ENCODE results near the gene ADAM8.
A peak's percentile ranks its signal among the peaks of the same experiment; 100 is the strongest.

The ADAM8 gene

DNA sequence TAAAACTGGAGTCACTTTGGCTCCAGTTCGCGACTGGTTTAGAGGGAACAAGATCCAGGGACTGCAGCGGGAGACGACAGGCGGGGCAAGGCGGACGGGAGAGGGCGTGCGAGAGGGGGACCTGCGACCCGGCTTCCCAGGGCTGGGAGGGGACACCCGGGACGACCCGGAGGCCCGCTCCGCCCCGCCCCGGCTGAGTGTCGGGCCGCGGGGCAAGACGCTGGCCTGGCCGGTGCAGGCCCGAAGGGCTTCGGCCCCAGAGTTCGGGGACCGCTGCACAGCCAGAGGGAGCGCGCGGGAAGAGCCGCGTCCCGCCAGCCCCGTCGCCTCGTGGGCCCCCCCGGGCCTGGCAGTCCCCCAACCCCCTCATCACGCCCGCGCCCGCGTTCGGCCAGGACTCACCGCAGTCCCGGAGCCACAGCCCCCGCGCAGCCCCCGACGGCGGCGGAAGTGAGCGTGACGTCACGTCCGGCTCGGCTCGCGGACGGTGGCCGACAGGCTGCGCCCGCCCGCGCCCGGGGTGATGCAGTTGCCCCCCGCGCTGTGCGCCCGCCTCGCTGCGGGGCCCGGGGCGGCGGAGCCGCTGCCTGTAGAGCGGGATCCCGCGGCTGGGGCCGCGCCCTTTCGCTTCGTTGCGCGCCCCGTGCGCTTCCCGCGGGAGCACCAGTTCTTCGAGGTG lies 31.9 kb upstream of the ADAM8 start, which contains the start of the genes TUBGCP2 and ZNF511:
TUBGCP2 (minus strand) TSS at position 452 of the 679 bp plus-strand sequence. CDS start 5,931 bp downstream, outside the sequence.
ZNF511 (plus strand) TSS at position 494 of the 679 bp plus-strand sequence; CDS start at position 524, 30 bp downstream.
- peak; percentile 93 for DNase-seq

DNA sequence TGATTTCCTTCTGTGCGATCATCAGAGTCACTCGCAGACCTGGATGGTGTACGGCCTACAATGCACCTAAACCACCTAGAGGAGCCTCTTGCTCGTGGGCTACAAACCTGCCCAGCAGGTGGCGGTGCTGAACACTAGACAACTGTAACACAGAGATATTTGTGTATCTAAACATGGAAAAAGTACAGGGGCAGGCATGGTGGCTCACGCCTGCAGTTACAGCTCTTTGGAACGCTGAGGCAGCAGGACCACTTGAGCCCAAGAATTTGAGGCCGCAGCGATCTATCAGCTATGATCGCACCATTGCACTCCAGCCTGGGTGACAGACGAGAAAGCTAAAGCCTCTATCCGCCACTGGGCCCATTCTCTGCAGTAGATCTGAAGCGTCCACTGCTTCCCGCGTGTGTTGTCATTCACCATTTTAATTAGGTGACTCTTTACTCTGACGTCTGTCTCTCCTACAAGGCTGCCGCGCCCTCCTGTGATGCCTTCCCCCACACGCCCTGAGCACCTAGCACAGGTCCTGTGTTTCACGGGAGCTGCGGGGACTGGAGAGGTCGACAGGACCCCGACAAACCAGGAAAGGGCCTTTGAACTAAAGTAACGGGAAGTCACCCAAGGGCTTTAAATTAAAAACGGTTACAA lies 31.2 kb upstream of the ADAM8 start:
- DNase-seq = peak; percentile 70

GRCh38 chr10:133306941-133307379 lies 30.3 kb upstream of the ADAM8 start:
- no peak for DNase-seq

DNA sequence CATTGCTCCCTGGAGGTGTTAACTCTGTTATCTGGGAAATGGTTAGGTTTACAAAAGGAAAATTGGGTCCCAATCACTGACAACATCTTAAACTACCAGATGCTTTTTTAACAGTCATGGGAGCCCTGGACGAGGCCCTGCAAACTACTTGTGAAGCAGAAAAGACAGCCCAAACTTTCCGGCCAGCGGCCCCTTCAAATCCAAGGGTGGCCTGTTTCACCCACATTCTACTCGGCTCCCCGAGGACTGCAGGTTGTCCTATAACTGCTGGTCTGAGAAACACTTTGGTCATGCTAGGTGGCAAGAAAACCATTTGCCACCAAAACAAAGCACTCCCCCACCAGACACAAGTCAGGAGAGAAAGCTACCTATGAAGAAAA lies 29.4 kb upstream of the ADAM8 start:
- DNase-seq = no peak

GRCh38 chr10:133303206-133303605 lies 26.5 kb upstream of the ADAM8 start:
- no peak for DNase-seq

DNA sequence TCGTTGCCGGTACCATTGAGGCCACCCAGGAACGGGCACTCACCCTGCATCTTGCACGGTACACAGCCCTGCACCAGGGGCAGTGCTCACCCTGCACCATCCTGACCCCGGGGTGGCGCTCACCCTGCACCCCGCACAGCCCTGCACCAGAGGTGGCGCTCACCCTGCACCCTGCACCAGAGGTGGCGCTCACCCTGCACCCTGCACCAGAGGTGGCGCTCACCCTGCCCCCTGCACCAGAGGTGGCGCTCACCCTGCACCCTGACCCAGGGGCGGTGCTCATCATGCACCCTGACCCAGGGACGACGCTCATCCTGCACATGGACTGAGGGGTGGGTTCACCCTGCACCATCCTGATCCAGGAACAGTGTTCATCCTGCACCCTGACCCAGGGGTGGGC lies 25.6 kb upstream of the ADAM8 start:
- no peak for DNase-seq

- DNase-seq = no peak
Measured at GRCh38 chr10:133299738-133300137, 23.1 kb upstream of the ADAM8 start.

- DNase-seq = no peak
Measured at GRCh38 chr10:133299224-133299623, 22.6 kb upstream of the ADAM8 start.

DNA sequence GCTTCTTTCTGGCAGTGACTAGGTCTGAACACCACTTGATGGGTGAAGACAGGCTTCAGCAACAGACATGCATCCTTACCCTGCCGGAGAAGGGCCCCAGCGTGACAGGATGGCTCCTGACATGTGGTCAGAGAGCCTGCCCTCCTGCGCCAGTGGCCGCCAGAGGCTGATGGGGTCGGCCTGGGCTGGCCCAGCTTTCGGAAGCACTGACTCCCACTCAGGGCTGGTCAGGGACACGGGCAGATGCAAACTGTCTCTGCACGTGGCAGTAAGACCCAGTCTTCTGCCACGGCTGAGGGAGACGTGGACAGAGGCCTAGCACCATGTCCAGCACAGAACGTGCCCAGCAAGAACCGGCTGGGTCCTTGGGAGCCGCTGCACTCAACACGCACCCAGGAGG lies 21.8 kb upstream of the ADAM8 start:
- no peak for DNase-seq

GRCh38 chr10:133297504-133297903 lies 20.8 kb upstream of the ADAM8 start:
- no peak for DNase-seq

DNA sequence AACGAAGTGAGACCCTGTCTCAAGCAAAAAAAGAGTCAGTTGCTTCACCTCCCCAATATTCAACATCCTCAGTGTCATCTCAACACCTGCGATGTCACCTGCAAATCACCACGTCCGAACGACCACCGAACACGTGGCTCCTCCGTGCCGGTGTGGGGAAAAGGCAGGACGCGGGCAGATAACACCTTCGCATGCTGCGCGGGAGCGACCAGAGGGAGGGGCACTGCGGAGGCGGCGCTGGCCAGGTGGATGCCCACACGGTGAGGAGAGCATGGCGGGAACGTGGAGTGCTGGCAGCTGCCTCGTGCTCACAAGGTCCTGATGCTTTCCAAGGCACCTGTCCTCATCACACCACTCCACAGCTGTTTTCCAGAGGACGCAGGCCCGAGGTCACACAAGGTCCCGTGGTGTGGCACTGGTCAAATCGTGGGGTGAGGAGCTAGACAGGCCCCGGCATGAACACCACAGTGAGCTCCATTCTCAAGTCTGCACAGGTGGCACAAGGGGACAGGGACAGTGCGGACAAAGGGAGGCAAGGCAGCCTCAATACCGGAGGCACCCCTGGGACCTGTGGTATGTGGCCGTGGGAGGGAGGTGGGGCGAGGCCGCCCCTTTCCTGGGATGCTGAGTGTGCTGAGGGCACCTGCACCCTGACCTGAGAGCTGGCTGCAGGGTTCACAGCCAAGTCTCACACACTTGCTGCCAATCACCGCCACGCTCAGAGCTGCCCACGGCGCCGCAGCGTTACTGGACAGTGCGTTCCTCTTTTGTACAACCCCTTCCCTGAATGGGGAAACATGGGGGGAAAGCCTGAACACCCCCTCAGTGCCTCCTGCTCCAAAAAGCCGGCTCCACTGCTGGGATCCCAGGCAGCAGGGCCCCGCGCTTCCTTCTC lies 19.0 kb upstream of the ADAM8 start:
- no peak for DNase-seq

- no peak for DNase-seq
Measured at GRCh38 chr10:133294189-133294588, 17.5 kb upstream of the ADAM8 start.

- no peak for DNase-seq
Measured at GRCh38 chr10:133293810-133294119, 17.1 kb upstream of the ADAM8 start.

DNA sequence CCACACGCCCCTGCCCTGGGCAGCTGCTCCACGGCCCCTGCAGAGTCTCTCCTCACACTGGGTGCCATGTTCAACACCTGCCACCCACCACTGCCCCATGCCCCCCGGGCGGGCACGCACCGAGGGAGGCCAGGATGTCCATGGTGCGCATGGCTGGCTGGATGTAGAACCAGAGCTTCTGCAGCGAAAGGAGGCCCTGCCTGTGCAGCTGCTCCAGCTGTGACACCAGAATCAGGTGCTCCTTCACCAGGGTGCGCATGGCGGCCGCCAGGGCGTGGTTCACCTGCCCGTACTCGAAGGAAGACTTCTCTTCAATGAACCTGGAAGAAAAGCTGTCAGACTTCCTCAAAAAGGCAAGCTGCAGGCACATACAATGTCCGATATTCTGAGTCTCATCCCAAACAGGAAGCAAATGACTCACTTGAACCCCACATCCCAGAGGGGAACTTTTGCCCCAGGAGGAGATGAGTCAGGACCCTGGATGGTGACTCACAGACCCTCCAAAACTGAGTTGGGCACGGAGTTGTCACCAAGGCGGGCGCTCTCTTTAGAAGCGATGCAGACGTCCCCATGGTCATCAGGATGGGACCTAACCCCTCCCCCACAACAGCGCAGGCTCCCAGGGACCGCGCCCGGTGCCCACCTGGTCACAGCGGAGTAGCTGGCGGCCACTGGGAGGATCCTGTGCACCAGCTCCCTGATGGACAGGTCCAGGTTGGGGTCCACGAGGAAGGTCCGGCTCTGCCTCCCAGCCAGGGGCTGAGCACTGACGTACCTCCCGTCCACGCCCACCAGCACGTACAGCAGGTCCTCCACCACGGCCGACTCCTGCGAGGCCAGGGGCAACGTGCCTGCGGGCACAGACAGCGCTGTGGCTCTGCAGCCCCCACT lies 16.5 kb upstream of the ADAM8 start:
- no peak for DNase-seq

DNA sequence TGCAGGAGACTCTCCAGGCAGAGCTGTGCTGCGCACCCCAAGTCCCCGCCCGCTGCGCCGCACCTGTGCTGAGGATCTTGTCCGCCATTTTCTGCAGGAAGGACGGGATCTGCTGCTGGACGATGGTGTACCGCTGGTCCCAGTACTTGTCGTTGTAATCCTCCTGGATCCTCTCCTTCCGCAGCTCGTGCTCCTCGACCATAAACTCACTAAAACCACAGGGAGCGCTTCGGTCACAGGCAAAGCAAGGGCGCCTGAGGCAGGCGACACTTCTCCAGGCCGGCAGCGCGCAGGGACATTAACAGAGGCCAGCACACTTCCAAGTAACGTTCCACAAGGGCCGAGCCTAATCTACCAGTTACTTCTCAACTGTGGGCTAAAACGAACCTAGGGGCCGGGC lies 13.1 kb upstream of the ADAM8 start:
- DNase-seq = no peak

DNA sequence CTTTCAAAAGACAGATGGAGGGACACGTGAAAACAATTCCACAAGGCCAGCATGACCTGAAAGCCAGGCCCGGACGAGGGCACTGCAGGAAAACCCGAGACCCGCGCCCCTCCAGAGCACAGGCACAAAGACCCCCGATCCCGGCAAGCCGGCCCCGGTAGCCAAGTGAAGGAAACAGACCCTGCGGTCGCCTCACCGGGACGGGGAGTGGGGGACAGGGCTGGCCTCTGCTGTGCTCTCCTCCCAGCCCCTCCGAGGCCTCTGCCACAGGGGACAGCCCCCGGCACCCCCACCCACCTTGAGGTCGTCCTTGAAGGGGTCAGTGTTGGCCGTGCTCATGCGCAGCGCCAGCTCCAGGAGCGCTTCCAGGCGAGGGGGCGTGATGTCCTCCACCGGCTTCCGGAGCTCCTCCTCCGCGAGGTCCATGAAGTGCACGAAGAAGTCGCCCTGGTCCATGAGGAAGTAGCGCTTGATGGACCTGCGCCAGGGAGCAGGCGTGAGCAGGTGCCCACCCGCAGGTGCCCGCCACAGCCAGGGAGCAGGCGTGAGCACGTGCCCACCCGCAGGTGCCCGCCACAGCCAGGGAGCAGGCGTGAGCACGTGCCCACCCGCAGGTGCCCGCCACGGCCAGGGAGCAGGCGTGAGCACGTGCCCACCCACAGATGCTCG lies 11.3 kb upstream of the ADAM8 start:
- no peak for DNase-seq

DNA sequence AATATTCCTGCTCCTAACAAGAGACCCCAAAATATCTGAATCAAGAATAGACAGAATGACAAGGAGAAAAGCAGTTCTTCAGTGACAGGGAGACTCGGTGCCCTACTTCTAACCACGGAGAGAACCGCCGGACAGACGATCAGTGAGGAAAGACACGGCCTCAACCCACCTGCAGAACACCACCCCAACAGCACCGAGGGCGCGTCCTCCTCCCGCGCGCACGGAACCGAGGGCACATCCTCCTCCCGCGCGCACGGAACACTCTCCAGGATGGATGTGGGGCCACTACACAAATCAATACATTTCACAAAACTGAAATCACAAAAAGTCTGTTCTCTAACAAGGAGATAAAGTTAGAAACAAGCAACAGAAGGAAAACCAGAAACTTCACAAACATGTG lies 9.7 kb upstream of the ADAM8 start:
- no peak for DNase-seq

DNA sequence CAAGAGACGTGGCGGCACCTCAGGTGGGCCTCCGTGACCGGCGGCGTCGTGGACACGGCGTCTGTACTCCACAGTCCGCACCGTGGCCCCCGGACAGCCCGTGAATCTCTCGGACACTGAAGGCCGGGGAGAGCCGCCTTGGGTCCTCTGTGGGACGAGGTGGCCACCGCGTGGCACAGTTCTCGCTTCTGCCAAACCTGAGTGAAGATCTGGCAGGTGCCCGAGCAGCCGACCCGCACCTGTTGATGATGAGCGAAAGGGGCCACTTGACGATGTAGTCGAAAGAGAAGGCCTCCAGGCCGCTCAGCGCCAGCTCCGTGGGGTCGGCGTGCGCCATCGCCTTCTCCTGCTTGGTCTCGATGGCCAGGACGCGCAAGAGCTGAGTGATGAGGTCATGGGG lies 8.5 kb upstream of the ADAM8 start:
- DNase-seq = no peak

GRCh38 chr10:133283931-133284330 lies 7.3 kb upstream of the ADAM8 start:
- DNase-seq = no peak

- no peak for DNase-seq
Measured at GRCh38 chr10:133282846-133283390, 6.2 kb upstream of the ADAM8 start.

- DNase-seq = no peak
Measured at GRCh38 chr10:133281628-133282372, 5.1 kb upstream of the ADAM8 start.

All from femur (tissue), 1 donor.